NCI-H2029 (cell line): ENCODE data around the gene LRMDA.

Experiments used
- DNase-seq: peaks from one replicate; lab custom pipeline; 2025; lab: John Stamatoyannopoulos, UW

Gene LRMDA

DNA sequence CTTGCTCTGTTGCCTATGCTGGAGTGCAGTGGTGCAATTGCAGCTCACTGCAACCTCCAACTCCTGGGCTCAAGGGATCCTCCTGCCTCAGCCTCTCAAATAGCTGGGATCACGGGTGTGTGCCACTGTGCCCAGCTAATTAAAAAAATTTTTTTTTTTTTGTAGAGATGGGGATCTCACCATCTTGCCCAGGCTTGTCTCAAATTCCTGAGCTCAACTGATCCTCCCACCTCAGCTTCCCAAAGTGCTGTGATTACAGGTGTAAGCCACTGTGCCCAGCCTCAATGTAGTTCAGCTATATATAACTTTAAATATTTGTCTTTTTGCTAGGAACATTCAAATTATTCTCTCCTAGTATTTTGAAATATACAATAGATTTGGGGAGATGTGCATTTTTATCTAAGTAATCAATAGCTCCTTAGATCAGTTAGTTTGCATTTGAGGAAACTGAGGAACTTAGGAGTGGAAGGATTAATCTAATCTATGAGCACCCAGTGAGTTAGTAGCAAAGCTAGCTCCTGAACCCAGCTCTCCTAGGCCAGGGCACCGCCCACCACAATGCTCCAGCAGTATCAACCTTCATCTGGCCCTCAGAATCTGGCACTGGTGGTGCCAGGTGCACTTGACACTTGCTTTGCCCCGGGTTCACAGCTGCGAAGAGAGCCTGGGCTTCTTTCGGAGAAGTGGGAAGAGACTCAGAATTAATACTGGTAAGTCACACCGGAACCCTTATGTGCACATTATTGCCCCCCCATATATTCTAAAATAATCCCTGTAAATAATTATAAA is 5.9 kb upstream of the LRMDA start:
- DNase-seq: no peak

DNA sequence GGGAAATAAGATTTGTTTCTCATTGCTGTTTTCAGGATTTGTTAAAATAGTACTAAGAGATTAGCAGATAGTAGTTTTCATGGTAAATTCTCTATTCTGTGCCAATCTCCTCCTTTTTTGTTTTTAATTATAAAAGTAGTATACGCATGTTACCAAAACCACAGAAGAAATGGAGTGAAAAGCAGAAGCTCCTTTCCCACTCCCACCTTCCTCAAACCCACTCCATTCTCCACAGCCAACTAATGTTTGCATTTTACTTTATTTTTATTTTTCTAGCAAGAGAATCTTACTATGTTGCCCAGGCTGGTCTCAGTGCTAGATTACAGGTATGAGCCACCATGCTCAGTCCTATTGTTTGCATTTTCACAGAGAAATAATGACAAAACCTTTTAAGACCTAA is 4.5 kb upstream of the LRMDA start:
- no peak for DNase-seq

DNA sequence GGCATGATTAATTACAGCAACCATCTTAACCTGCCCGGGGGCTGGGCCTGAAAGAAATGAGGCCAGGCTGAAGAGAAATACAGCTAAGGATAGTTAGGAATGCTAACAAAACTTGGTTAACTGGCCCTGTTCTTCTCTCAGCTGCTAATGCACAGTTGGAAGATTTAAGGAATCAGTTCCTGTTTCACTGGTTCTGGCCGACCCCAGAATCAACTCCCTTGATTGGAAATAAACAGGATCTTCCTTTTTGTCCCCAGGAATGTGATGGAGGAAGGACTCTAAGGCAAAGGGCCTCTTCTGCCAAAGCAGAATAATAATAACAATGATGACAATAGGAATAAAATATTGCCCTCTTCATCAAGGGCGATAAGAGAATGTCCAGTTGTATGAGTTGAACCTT is 3.5 kb upstream of the LRMDA start:
- no peak for DNase-seq

DNA sequence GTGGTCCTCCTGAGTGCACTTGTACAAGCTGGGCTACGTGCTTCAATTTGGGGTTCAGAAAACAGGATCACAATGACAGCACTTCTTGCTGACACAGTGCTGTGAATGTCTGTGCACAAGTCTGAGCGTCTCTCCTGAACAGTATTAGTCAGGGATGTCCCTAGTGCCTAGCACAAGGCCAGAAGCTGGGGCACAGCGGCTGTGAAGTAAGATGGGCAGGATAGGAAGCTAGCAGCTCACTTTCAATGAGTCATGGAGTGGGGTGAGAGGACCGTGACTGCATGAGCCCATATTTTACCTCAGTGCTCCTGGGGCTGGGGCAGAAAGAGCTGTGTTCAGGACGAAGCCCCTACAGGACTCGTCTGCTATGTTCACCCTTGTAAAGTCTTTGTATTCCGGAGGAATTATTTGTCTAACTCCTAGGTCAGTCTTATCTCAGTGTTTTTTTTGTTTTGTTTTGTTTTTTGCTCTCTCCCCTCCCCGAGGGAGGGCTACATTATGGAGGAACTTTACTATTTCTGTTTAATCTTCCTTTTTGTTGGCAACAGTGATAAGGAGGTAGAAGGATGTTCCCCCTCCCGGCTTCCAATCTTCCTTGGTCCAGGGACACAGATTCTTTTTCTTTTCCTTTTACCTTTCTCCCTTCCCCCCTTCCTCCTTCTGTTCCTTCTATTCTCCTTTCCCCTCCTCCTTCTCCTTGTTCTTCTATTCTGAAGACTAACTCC is 2.8 kb upstream of the LRMDA start:
- no peak for DNase-seq

DNA sequence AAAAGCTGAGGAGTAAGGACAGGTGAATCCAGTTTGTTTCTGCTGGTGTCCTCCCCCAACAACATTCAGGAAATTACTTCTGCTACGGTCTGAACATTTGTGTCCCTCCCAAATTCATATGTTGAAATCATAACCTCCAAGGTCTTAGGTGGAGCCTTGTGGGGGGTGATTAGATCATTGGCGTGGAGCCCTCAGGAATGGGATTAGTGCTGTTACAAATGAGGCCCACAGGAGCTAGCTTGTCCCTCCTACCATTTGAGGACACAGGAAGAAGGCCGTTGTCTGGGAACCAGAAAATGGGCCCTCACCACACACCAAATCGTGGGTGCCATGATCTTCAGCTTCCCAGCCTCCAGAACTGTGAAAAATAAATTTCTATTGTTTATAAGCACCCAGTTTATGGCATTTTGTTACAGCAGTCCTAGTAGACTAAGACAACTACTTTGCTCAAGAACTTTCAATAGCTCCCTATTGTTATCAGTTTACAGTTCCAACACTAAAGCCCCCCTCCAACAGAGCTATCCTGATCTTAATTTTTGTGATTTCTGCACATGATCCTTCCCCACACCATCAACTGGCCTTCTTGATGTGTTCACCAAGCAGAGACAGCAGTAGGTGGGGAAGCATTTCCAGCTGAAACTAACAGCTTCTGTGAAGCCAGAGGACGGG is 2.1 kb upstream of the LRMDA start:
- no peak for DNase-seq

DNA sequence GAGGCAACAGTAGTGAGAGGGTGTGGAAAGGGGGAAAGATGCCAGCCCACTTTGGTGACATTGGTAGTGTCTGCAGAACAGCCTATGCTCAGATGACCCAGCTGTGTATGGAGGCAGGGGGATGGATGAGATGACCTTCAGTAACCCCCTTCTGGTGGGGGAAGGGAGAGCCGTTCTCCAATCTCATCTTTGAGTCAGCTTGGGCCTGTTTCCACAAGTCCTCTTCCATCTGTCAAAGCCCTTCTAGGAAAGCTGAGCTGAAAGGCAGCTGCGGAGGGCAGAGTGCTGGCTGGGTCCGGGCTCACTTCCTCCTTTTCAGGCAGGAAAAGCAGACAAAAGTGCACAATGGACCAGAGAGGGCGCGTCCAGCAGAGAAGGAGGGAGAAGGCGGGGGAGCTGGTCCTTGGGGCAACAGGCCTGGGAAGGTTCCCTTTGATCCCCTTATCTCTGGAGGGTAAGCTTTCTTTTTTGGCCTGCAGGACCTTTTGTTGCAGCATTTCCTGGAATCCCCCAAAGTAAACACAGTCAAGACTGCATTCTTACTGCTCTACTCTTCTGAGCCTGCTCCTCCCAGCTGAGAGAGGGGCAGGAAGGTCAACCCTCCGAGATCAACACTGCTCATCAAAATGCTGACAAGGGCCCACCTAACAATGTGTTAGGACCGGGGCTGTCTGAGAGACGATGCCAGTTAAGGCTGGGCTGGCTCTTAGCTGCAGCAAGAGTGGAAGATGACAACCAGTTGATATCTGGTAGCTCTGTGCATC is 1.2 kb upstream of the LRMDA start:
- DNase-seq: no peak

DNA sequence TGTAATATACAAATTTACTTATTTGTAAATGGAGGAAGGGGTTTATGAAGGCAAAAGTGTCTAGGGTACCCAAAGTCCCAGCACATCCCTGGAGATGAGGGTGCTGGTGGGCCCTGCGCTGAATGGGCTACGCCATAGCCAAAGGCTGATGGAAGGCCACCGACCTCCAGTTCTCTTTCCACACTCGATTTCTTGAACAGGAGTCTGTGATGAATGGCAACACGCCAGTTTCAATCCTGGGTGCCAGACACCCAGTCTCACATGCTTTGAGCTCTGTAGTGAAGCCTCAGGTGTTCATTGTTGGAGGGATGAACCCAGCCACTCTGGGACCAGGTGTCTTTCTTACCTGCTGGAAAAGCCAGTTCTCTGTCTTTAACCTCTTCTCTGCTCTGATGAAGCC is 752 bp downstream of the LRMDA start:
- no peak for DNase-seq

DNA sequence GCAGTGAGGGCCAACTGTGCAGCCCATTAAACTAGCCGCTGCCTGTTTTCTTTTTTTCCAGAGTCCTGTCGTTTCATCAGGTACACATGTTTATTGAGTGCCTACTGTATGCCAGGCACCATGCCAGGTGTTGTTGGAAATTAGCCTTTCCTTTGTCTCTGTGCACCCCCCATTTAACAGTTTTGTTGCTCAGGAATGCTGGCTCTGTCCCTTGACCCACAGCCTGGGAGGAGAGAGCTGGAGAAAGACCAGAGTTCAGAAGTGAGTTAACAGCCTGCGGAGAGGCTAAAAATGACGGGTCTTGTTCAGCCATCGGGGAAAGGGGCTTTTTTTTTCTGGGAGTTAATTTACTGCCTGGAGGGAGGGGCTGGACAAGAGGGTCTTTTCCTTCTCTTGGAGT is 1.3 kb downstream of the LRMDA start:
- DNase-seq: no peak

DNA sequence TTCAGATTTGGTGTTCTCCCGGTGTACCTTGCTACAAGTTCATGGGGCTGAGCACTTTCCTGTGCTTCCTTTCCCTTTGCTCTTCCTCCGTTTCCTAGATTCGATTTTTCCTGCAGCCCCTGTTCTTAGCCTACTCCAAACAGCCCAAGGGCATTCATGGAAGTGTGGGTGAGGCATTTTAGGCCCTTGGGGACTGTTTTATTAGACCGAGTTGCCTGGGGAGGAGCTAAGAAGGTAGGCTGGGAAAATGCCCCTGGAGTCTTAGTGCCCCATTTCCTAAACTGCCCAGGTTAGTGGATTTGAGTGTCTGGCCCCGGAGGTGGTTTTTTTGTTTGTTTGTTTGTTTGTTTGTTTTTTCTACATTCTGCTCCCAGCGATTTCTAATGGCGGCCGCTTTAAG is 1.8 kb downstream of the LRMDA start:
- no peak for DNase-seq

DNA sequence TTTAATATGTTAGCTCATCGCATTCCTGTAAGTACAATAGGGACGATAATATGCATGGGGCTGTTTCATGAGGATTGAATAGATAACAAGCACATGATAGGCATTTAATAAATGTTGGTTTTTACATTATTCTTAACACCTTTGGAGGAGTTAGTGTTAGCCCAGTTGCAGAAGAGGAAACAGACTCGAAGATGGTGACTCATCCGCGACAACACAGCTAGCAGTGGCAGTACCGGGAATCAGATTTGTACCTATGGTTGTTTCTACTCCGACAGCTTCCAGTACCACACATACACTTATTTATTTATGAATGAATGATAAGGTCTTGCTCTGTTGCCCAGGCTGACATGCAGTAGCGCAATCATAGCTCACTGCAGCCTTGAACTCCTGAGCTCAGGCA is 2.9 kb downstream of the LRMDA start:
- DNase-seq: no peak

DNA sequence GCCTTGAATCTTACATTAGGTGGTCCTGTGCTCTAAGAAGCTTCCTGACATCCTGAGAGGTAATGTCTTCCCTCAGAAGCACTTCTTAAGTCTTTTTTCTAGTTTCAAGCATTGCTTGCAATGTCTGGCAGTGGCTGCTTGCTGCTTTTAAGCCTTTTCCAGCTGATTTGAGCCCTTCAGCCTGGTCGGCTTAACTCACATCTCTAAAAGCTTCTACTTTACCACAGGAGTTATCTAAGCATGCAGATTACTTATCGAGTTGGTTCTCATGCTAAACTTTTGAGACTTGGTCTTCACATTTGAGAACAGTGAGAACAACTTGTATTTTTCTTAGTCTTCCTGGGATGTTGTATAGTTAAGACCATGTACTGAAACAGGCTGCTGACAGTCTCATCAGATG is 3.9 kb downstream of the LRMDA start:
- DNase-seq: no peak

DNA sequence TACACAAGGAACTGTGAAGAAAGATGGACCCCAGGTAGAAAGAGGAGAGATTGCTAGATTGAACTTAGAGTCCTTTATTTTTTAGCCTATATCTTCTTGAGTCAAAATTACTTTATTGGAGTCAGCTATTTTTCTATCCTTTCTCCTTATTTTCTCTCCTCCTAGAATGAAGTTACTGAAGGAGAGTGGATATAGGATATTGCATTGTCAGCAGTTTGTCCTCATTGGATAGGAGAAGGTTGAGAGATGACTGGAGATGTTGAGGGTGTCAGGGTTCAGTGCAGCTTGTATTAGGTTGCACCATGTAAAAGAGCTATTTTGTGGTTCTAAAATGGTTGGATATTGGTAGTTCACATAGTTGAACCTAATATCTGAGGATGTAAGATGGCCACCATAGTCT is 5.5 kb downstream of the LRMDA start:
- DNase-seq: no peak

DNA sequence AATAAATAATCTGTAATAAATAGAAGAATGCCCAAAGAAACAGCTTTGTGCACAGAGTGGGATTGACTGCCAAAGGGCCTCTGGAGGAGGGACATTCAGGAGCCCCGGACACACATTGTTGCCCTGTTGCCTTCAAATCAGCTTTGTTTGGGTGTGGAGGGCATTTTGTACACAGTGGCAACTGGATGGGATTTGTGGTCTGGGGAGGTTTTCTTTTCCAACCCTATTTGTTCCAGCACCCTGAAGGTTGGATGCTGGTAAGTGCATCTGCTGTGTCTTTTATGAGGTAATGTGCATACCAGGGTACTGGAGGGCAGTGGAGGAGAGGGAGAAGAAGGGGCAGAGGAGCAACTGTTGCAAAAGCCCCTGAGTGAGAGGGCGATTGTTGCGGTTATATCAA is 6.3 kb downstream of the LRMDA start:
- no peak for DNase-seq

DNA sequence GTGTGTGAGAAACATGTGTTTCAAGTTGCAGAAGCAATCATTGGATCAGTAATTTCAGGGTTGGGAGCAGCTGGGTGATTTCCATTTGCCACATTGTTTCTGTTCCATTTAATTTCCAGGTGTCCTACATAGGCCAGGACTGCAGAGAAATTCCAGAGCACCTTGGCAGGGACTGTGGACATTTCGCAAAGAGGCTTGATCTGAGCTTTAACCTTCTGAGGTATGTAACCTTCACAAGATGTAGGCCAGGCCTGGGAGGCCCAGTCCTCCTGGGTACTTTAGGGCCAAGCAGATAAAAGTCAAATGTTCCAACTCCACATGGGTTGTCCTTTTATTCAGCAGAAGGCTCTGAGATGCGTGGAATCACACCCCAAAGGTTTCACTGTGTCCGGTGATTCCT is 6.9 kb downstream of the LRMDA start:
- no peak for DNase-seq

DNA sequence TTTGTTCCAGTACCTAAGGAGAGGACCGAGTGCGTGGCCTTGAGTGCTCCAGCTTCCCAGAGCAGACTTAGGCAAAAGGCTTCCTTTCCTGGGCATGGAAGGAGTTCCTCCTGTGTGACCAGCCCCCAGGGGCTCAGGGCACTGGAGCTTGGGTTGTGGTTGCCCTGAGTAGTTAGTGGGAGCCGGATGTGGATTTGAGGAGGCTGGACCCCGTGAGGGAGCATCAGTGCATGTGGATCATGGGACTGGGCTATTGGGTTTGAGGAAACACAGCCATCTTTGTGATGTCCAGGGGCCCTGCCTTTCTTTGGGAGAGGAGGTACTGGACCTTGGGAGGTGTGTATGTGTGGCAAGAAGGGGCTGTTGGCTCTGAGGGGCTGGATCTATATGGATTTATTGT is 8.4 kb downstream of the LRMDA start:
- no peak for DNase-seq

DNA sequence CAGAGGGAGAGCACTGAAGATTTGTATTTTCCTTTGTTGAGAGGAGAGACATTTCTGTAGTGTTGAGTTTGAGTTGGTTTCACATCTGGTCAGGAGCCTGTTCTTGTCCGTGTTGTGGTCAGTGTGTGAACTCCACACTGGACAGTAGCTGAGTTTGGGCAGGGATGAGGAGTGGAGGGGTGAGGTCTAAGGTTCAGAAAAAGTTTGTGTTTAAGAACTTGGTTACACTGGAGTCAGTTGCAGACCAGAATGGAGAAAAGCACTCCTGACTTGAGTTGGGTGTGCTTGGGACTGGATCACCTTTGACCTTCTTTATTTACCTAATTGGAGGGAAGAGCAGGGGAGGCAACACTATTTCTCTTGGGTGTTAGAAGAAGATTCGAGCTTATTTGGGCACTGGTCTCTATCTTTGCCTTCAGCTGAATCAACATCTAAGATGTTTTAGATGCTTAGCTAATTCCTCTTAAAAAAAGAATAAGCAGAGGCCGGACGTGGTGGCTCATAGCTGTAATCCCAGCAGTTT is 8.9 kb downstream of the LRMDA start:
- DNase-seq: no peak

DNA sequence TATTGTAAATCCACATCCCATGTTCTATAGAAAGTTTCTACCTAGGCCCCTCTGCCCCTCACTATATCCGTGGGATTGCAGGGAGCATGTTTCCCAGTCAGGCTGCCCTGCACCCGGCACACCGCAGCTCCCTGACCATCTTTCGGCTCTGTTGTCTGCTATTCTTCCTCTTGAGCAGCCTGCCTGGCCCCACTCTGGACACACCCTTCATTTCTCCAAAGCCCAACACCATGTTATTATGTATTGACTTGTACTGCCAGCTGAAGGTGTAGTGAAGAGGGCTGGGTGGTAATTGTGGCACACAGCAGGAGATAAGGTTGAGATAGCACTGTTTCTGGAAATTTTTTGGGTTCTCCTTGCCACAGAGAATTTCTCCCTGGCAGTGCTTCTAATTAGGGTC is 9.8 kb downstream of the LRMDA start:
- no peak for DNase-seq

DNA sequence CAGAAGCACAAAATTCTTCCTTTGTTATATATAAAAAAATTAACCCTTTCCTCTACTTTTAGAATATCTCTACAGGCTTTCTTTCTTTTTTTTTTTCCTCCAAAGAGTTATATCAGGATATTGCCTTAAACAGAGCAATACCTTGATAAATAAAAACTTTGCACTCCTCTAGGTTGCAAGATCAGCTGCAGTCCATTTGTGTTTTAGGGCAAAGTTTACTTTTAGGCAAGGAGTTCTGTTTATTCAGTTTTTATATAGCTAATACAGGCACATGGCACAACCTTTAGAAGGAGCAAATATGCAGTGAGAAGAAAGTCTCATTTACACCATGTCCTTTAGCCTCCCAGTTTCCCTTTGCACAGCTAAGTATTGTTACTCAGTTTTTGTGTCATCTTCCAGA is 10.3 kb downstream of the LRMDA start:
- no peak for DNase-seq

DNA sequence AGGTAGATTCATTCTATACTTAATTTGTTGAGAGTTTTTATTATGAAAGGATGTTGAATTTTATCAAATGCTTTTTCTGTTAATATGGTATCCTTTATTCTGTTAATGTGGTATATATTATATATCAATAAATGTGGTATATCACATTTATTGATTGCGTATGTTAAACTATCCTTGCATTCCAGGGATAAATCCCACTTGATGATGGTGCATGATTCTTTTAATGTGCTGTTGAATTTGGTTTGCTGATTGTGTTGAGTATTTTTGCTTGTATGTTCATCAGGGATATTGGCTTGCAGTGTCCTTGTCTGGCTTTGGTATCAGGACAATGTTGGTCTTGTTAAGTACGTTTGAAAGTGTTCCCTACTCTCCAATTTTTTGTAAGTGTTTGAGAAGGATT is 11.9 kb downstream of the LRMDA start:
- DNase-seq: no peak

DNA sequence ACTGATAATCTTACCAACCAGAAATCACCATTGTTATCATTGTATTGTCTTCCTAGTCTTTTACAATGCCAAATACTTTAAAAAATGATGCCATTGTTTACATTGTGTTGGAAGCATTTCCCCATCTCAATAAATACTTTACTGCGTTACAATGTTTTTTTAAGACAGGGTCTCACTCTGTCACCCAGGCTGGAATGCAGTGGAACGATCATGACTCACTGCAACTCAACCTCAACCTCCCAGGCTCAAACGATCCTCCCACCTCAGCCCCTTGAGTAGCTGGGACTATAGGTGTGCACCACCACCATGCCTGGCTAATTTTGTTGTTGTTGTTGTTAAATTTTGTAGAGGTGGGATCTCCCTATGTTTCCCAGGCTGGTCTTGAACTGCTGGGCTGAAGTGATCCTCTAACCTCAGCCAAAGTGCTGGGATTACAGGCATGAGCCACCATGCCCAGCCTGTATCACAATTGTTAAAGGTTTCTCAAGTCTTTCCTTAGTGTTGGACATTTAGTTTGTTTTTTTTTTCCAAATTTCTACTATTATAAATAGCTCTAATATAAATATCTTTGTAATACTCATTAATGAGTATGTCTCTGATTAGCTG is 13.5 kb downstream of the LRMDA start:
- DNase-seq: no peak

DNA sequence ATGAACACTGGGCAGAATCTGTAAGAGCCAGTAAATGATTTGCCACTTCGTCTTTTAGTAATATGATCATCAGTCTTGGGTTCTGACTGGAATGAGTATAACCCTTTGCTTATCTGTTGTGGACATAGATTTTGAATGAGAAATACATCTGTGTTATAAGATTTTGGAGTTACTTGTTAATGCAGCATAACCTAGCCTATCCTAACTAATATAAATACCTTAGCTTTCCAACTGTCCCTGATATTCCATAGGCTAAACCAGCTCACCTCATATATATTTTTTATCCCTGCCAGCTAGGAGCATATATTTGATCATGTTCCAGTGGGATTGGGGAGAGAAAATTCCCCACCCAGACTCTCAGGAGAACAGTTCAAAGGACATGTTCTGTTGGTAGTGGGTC is 15.1 kb downstream of the LRMDA start:
- DNase-seq: no peak

DNA sequence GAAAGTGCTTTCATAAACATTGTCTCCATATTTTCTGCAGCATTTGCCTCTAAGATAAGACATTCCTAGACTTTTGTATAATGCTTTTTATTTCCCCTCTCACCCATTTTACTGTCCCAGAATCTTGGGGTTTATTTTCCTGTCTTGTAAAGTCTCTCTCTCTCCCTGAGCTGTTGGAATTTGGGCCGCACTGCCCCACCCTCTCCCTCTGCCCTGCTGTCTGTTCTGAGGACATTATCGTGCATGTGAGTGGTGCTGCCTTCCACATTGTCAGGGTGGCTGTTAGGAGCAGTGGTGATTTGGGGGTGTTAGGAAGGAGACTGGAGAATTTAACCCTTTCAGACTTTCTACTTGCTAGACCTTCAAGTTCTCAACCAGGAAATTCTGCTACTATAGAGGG is 16.7 kb downstream of the LRMDA start:
- DNase-seq: no peak
